Colonic mucosa (tissue), 4 donors: ENCODE measurements around the gene GRAMD1C. TPM values are rescaled to one million over a fixed set of nuclear protein-coding genes. Genes with fewer than 3 reads are reported as not detected.

Experiments
- DNase-seq: peaks from one replicate; pipeline ENCODE4 v3.0.0-alpha.2; 2020
- H3K27ac ChIP-seq: fragments of 200-600 bp; one replicate; pipeline ENCODE4 v1.8.0; 2021
- H3K27me3 ChIP-seq: fragments of 200-600 bp; one replicate; pipeline ENCODE4 v1.8.0; 2021
- H3K36me3 ChIP-seq: fragments of 200-600 bp; one replicate; pipeline ENCODE4 v1.8.0; 2021
- H3K4me1 ChIP-seq: fragments of 200-600 bp; one replicate; pipeline ENCODE4 v1.8.0; 2021; ENCODE audit warnings: mild to moderate bottlenecking
- H3K4me3 ChIP-seq: fragments of 200-600 bp; one replicate; pipeline ENCODE4 v1.8.0; 2021
- H3K9ac ChIP-seq, 2 donors: one replicate each; pipeline ENCODE4 v1.7.0; 2013; ENCODE audit warnings: control low read depth in 2 of 2, low read depth in 2 of 2, low read length in 2 of 2
- H3K9me3 ChIP-seq: fragments of 200-600 bp; one replicate; pipeline ENCODE4 v1.8.0; 2021
- CTCF ChIP-seq: fragments of 200-600 bp; IDR thresholded peaks from one replicate; pipeline ENCODE4 v1.8.0; 2022; ENCODE audit warnings: antibody characterized with exemption, mild to moderate bottlenecking
- intact Hi-C: fragments of 100-400 bp; cut with DNase I; formaldehyde crosslinking; loops from one replicate; pipeline ENCODE4 v1.14.1; 2022
- total RNA-seq, 2 donors: library from RNA; stranded (reverse); fragmentation: NEBNext Ultra II Directional in 1 of 2; extraction: Animal tissue kit (Norgen Biotek cat#: 25700) in 1 of 2; gene quantifications; one replicate each; pipeline ENCODE4 v1.2.1, GENCODE V29; 2021
- donor health status: healthy.
- donor health status: DM: no; HTN: no; CAD: no.
- donor health status: DM: no; HTN: no; CAD: no.

The GRAMD1C gene
- total RNA-seq, 2 donors from 2014 or later: 4.1 to 10.2 TPM

GRCh38 chr3:113829576-113830354, 8.8 kb upstream of the GRAMD1C start:
- intact Hi-C loops: no loop called here
- Histone ChIP-seq H3K27ac (no peak overlapping the region), H3K9me3 (no peaks in the 10 kb centered on the region), H3K27me3 (no peaks in the 10 kb centered on the region), H3K4me3 (no peak overlapping the region), H3K4me1 (no peaks in the 10 kb centered on the region), H3K36me3 (no peaks in the 10 kb centered on the region), H3K9ac (no peak overlapping the region)
- no peak for TF ChIP-seq CTCF
- no peak for DNase-seq

GRCh38 chr3:113831103-113831355, 7.6 kb upstream of the GRAMD1C start:
- no peak for TF ChIP-seq CTCF
- Histone ChIP-seq H3K4me3 (no peak overlapping the region), H3K4me1 (no peaks in the 10 kb centered on the region), H3K9ac (no peak overlapping the region), H3K36me3 (no peaks in the 10 kb centered on the region), H3K27ac (no peak overlapping the region), H3K27me3 (no peaks in the 10 kb centered on the region), H3K9me3 (no peaks in the 10 kb centered on the region)
- intact Hi-C loops: no loop called here
- DNase-seq: no peak

GRCh38 chr3:113832477-113833164, 6.0 kb upstream of the GRAMD1C start:
- Histone ChIP-seq H3K27me3 (no peaks in the 10 kb centered on the region), H3K9me3 (no peaks in the 10 kb centered on the region), H3K36me3 (no peaks in the 10 kb centered on the region), H3K4me3 (no peak overlapping the region), H3K4me1 (no peaks in the 10 kb centered on the region), H3K9ac (no peak overlapping the region), H3K27ac (no peak overlapping the region)
- no peak for DNase-seq
- no peak for TF ChIP-seq CTCF
- intact Hi-C loops: no loop called here

- no peak for DNase-seq
- Histone ChIP-seq H3K4me3 (no peak overlapping the region), H3K27me3 (no peaks in the 10 kb centered on the region), H3K9me3 (no peaks in the 10 kb centered on the region), H3K27ac (no peak overlapping the region), H3K4me1 (no peaks in the 10 kb centered on the region), H3K9ac (no peak overlapping the region), H3K36me3 (no peaks in the 10 kb centered on the region)
- intact Hi-C loops: loop anchor here (5.0 kb wide), 1 partner anchor 98 kb away; no protein-coding TSS in a partner anchor
- TF ChIP-seq CTCF: no peak
Measured at GRCh38 chr3:113834983-113835382, 3.6 kb upstream of the GRAMD1C start.

GRCh38 chr3:113839551-113839950, 963 bp downstream of the GRAMD1C start:
- no peak for DNase-seq
- Histone ChIP-seq H3K4me3 (no peak overlapping the region), H3K36me3 (no peaks in the 10 kb centered on the region), H3K27ac (no peak overlapping the region), H3K9me3 (no peaks in the 10 kb centered on the region), H3K9ac (no peak overlapping the region), H3K27me3 (no peaks in the 10 kb centered on the region), H3K4me1 (no peaks in the 10 kb centered on the region)
- intact Hi-C loops: loop anchor here (5.0 kb wide), 1 partner anchor 102 kb away; no protein-coding TSS in a partner anchor
- TF ChIP-seq CTCF: no peak
